Skeletal muscle tissue (tissue), 4 donors: ENCODE measurements around the gene CGAS. TPM values are rescaled to one million over a fixed set of nuclear protein-coding genes. Genes with fewer than 3 reads are reported as not detected.
A peak's percentile ranks its signal among the peaks of the same experiment; 100 is the strongest.
"Not testable (repeated sequence)": the region's sequence is repeated elsewhere in the genome, so short reads cannot be mapped to it uniquely, and the experiment has no call there.

Experiments used
- H3K27ac ChIP-seq: one replicate; pipeline ENCODE4 v1.7.0; 2013; ENCODE audit warnings: mild to moderate bottlenecking, low read depth, low read length, inconsistent platforms
- H3K27me3 ChIP-seq, 3 donors: one replicate each; pipeline ENCODE4 v1.7.0; 2013; ENCODE audit warnings: low read length in 3 of 3; ENCODE audit not compliant: control insufficient read depth in 3 of 3, insufficient read depth in 3 of 3
- H3K36me3 ChIP-seq, 3 donors: one replicate each; pipeline ENCODE4 v1.7.0; 2013; ENCODE audit warnings: low read length in 3 of 3; ENCODE audit not compliant: control insufficient read depth in 3 of 3, insufficient read depth in 3 of 3
- H3K4me1 ChIP-seq, 3 donors: one replicate each; pipeline ENCODE4 v1.7.0; 2013; ENCODE audit warnings: low read length in 3 of 3, mild to moderate bottlenecking in 3 of 3; ENCODE audit not compliant: control insufficient read depth in 3 of 3, insufficient read depth in 3 of 3
- H3K4me3 ChIP-seq, 3 donors: one replicate each; pipeline ENCODE4 v1.7.0; 2013; ENCODE audit warnings: low read length in 3 of 3
- H3K9ac ChIP-seq, 3 donors: one replicate each; pipeline ENCODE4 v1.7.0; 2013; ENCODE audit warnings: low read length in 3 of 3, mild to moderate bottlenecking in 3 of 3, moderate library complexity in 2 of 3, low read depth in 1 of 3
- H3K9me3 ChIP-seq, 3 donors: one replicate each; pipeline ENCODE4 v1.7.0; 2013; ENCODE audit warnings: low read length in 3 of 3; ENCODE audit not compliant: control insufficient read depth in 3 of 3
- total RNA-seq: library from RNA; depleted of rRNA; stranded (reverse); fragments of >200 nt; gene quantifications from one replicate; pipeline ENCODE4 v1.2.3, GENCODE V29; 2014
- donor health status: Osteomylitis.

The CGAS gene
- total RNA-seq, 1 donor from 2014 or later, result 7.3 TPM

DNA sequence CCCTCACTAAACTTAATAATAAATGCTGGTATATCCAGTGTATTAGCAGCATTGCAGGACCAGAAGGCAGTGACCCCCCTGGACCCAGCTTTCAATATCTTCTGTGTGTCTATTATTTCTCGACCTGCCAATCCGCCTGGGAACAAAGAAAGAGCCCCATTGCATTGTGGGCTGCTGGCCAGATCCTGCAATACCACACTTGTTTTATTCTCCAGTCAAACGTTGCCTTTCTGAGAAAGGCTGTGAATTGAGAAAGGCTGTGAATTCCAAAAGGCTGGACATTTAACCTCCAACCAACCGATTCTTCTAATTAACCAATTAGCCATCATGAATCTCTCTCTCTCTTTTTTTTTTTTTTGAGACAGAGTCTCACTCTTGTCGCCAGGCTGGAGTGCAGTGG, 8.0 kb upstream of the CGAS start:
- Histone ChIP-seq H3K27ac (no peak overlapping the region), H3K9me3 (no peaks in the 10 kb centered on the region), H3K4me3 (no peak overlapping the region), H3K4me1 (peaks cover 2 to 12% (median 7%) of the 10 kb centered on the region in 3 donors), H3K9ac (no peak overlapping the region), H3K27me3 (no peaks in the 10 kb centered on the region), H3K36me3 (peaks cover 0 to 3% (median 0%) of the 10 kb centered on the region in 3 donors)

- not testable (repeated sequence) for H3K36me3 ChIP-seq, H3K9me3 ChIP-seq, H3K27ac ChIP-seq, H3K4me3 ChIP-seq, H3K9ac ChIP-seq, H3K27me3 ChIP-seq
- peaks cover 2 to 12% (median 7%) of the 10 kb centered on the region in 3 donors for H3K4me1 ChIP-seq
Observed at GRCh38 chr6:73459474-73459873, 7.4 kb upstream of the CGAS start.

DNA sequence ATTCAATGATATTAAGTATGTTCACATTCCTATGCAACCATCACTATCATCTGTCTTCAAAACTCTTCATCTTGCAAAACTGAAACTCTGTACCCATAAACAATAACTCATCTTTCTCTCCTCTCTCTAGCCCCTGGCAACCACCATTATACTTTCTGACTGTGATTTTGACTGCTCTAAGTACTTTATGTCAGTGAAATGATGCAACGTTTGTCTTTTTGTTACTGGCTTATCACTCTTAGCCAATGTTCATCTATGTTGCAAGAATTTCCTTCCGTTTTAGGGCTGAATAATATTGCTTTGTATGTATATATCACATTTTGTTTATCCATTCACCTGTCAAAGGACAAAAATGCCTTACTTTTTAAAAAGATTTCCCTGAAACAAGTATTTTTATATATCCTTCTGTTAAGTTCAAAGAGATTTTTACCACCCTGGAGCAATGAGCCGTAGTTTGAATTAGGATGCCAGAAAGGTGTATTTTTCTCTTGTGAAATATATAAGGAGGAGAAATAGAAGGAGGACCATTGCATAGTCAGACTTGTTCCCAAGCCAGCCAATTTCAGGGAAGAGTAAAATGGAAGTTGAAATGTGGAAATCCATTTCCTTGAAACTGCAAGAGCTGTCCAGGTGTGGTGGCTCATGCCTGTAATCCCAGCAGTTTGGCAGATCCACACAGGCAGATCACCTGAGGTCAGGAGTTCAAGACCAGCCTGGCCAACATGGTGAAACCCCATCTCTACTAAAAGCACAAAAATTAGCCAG, 4.0 kb upstream of the CGAS start:
- H3K4me1 ChIP-seq, result peaks cover 5 to 16% (median 6%) of the 10 kb centered on the region in 3 donors

DNA sequence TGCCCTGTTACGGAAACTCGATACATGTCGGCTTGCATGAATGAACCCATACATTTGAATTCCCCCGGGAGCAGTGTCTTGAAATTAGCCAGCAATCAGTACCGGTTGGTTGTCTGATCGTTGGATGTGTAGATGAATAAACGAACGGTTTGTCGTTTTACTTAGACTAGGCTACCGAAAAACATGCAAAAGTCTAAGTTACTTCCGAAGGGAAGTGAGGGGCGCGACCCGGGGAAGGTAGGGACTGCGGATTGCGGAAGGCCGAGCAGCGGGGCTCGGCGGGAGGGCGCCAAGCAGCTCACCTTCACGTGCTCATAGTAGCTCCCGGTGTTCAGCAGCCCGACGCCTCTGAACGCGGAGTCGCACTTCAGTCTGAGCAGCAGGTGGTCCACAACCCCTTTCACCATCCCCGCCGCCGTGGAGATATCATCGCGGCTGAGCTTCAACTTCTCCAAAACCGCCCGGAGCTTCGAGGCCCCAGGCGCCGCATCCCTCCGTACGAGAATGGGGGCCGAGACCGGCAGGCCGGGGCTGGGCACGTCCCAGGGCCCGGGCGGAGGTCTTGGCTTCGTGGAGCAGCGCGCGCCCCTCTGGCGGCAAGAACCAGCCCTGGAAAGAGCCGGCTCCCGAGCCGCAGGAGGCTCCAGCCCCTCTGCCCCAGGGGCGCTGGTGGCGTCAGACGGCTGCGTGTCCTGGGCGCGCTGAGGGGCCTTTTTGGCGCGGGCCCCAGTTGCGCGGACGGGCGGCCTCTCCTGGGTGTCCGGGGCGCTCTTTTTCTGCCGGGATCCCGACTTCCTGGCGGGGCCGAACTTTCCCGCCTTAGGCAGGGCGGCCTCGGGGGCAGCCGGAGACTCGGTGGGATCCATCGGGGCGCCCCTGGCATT, 632 bp downstream of the CGAS start:
- peak overlapping the region; percentile 67 to 74 (median 70) for H3K9ac ChIP-seq
- H3K4me1 ChIP-seq, result peaks cover 3 to 18% (median 5%) of the 10 kb centered on the region in 3 donors
- H3K9me3 ChIP-seq, result no peaks in the 10 kb centered on the region
- H3K36me3 ChIP-seq, result no peaks in the 10 kb centered on the region
- H3K27me3 ChIP-seq, result peaks cover 0 to 10% (median 6%) of the 10 kb centered on the region in 3 donors
- H3K4me3 ChIP-seq, result peak overlapping the region; percentile 68 to 76 (median 74)
- H3K27ac ChIP-seq, result peak overlapping the region; percentile 74

More for the DNA sequence above, 4.0 kb upstream of the CGAS start:
- no peak overlapping the region for H3K4me3 ChIP-seq
- no peak overlapping the region for H3K9ac ChIP-seq
- H3K36me3 ChIP-seq, result no peaks in the 10 kb centered on the region
- H3K27ac ChIP-seq, result no peak overlapping the region
- H3K9me3 ChIP-seq, result no peaks in the 10 kb centered on the region
- peaks cover 0 to 9% (median 6%) of the 10 kb centered on the region in 3 donors for H3K27me3 ChIP-seq

DNA sequence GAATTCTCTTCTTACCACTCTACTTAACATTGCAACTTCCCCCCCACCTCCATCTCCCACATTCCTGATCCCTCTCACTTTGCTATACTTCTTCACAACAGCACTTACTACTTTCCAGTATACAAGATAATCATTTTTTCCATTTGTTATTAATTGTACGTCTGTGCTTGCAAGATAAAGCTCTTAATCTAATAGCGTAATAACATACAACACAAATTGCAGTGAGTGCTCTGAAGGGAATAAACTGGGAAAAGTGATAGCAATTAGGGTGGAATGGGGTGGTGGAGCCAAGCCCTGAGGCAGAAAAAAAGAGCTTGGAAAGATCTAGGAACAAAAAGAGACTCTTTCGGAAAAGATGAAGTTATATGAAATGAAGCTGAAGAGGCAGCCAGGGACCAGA, 8.5 kb downstream of the CGAS start:
- H3K9me3 ChIP-seq, result no peaks in the 10 kb centered on the region
- H3K4me1 ChIP-seq, result no peaks in the 10 kb centered on the region
- no peak overlapping the region for H3K9ac ChIP-seq
- H3K27ac ChIP-seq, result no peak overlapping the region
- H3K4me3 ChIP-seq, result no peak overlapping the region
- peaks cover 0 to 4% (median 3%) of the 10 kb centered on the region in 3 donors for H3K36me3 ChIP-seq
- H3K27me3 ChIP-seq, result no peaks in the 10 kb centered on the region

DNA sequence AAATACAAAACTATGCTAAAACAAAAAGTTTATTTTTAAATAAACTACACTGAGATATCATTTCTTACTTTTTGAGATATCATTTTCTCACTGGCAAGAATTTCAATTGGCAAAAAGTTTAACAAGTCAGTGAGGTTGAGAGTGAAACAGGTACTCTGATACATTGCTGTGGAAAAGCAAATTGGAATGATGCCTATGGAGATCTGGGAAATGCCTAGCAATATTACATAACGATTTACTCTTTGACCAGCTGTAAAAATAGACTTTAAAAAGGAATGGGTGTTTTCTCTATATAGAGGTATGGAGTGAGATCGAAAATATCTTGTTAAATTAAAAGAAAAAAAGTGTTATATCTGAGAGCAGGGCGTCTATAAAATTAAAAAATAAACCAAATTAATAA, 16.9 kb downstream of the CGAS start:
- no peaks in the 10 kb centered on the region for H3K9me3 ChIP-seq
- H3K27me3 ChIP-seq, result no peaks in the 10 kb centered on the region
- no peaks in the 10 kb centered on the region for H3K4me1 ChIP-seq
- no peak overlapping the region for H3K27ac ChIP-seq
- H3K4me3 ChIP-seq, result no peak overlapping the region
- H3K36me3 ChIP-seq, result peaks cover 0 to 4% (median 0%) of the 10 kb centered on the region in 3 donors
- H3K9ac ChIP-seq, result no peak overlapping the region

GRCh38 chr6:73421534-73421933, 30.6 kb downstream of the CGAS start:
- H3K27me3 ChIP-seq, result no peaks in the 10 kb centered on the region
- H3K4me3 ChIP-seq, result no peak overlapping the region
- no peak overlapping the region for H3K27ac ChIP-seq
- H3K4me1 ChIP-seq, result no peaks in the 10 kb centered on the region
- no peaks in the 10 kb centered on the region for H3K36me3 ChIP-seq
- H3K9me3 ChIP-seq, result no peaks in the 10 kb centered on the region
- no peak overlapping the region for H3K9ac ChIP-seq

- H3K27ac ChIP-seq, result no peak overlapping the region
- H3K9ac ChIP-seq, result no peak overlapping the region
- H3K4me1 ChIP-seq, result no peaks in the 10 kb centered on the region
- no peaks in the 10 kb centered on the region for H3K27me3 ChIP-seq
- no peaks in the 10 kb centered on the region for H3K9me3 ChIP-seq
- no peaks in the 10 kb centered on the region for H3K36me3 ChIP-seq
- no peak overlapping the region for H3K4me3 ChIP-seq
Observed at GRCh38 chr6:73418081-73418741, 33.9 kb downstream of the CGAS start.

DNA sequence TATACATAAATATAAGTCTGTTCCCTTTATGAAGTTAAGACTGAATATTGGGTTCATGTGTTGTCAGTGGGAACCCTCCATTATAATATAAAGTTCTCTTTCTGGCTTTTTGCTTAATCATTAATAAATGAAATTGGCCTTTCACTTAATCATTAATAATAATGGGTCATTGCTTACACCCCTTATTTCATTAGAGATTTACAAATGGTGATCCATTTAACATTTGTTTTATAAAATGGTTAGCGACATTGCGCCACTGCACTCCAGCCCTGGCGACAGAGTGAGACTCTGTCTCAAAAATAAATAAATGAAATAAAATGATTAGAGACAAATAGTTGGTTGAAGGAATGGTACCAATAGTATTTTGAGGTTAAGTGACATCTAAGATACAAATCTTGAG, 39.0 kb downstream of the CGAS start:
- no peaks in the 10 kb centered on the region for H3K36me3 ChIP-seq
- no peak overlapping the region for H3K9ac ChIP-seq
- H3K27me3 ChIP-seq, result no peaks in the 10 kb centered on the region
- no peak overlapping the region for H3K27ac ChIP-seq
- no peaks in the 10 kb centered on the region for H3K9me3 ChIP-seq
- no peak overlapping the region for H3K4me3 ChIP-seq
- H3K4me1 ChIP-seq, result no peaks in the 10 kb centered on the region
